Endothelial cell of umbilical vein (primary cell): ENCODE measurements around the gene C1QTNF5. TPM values are rescaled to one million over a fixed set of nuclear protein-coding genes. Genes with fewer than 3 reads are reported as not detected.
A peak's percentile ranks its signal among the peaks of the same experiment; 100 is the strongest.

ENCODE experiments used
- BruUV-seq: library from RNA; stranded (reverse); fragments of 400-500 nt; replicated peaks from 2 replicates; lab custom pipeline; 2021; lab: Mats Ljungman, UMichigan
- CTCF ChIA-PET: fragments of 300-600, 350-600 bp; sonication (Branson Sonifier 250); formaldehyde crosslinking; loops from one replicate; lab custom pipeline; 2021; ENCODE audit warnings: antibody characterized with exemption, inconsistent platforms; lab: Charles Lee
- POLR2A ChIA-PET: fragments of 300-600, 350-600 bp; sonication (Branson Sonifier 250); formaldehyde crosslinking; loops from one replicate; lab custom pipeline; 2021; ENCODE audit warnings: antibody characterized with exemption, inconsistent platforms; lab: Charles Lee
- DNase-seq: peaks from one replicate; pipeline ENCODE4 v3.0.0-alpha.2; 2011; ENCODE audit warnings: low read depth, low spot score
- FAIRE-seq: peaks from 2 replicates; lab custom pipeline; 2011; peaks lifted over from hg19 to GRCh38; lab: Jason Lieb, UNC
- H2AFZ ChIP-seq: 2 replicates; pipeline ENCODE4 v1.6.0; 2012; ENCODE audit warnings: low read depth, low read length, control low read depth, inconsistent platforms
- H3K27ac ChIP-seq: 2 replicates; pipeline ENCODE4 v1.5.1; 2011; ENCODE audit warnings: low read depth, mild to moderate bottlenecking, control low read depth, low read length, moderate library complexity; ENCODE audit not compliant: insufficient read depth
- H3K27me3 ChIP-seq, 2 experiments: 2 replicates each; pipeline versions ENCODE4 v1.6.0 to v1.6.1; 2011; ENCODE audit warnings: low read length in 2 of 2, mixed read lengths in 1 of 2; ENCODE audit not compliant: control insufficient read depth in 2 of 2, insufficient read depth in 2 of 2
- H3K36me3 ChIP-seq, 2 experiments: 2 replicates in 1 of 2; 3 replicates in 1 of 2; pipeline ENCODE4 v1.5.1; 2011; ENCODE audit warnings: low read length in 2 of 2, mild to moderate bottlenecking in 1 of 2, moderate library complexity in 1 of 2; ENCODE audit not compliant: control insufficient read depth in 2 of 2, insufficient read depth in 2 of 2; ENCODE audit errors: extremely low read depth in 1 of 2
- H3K4me1 ChIP-seq: 3 replicates; pipeline ENCODE4 v1.5.1; 2011; ENCODE audit warnings: mild to moderate bottlenecking, low read length; ENCODE audit not compliant: control insufficient read depth, insufficient read depth; ENCODE audit errors: extremely low read depth
- H3K4me2 ChIP-seq: 2 replicates; pipeline ENCODE4 v1.6.1; 2011; ENCODE audit warnings: low read length, control low read depth, mixed read lengths; ENCODE audit not compliant: insufficient read depth
- H3K4me3 ChIP-seq, 3 experiments: fragments of 200-600 bp in 1 of 3; sonication (generic), shearing (Covaris generic) in 1 of 3; replicated peaks in 1 of 3; 2 replicates each; pipeline ENCODE4 v1.5.1; 2011 to 2016; ENCODE audit warnings: control low read depth in 3 of 3, low read length in 3 of 3, mild to moderate bottlenecking in 2 of 3, inconsistent platforms in 1 of 3, low read depth in 1 of 3, moderate library complexity in 1 of 3; ENCODE audit not compliant: insufficient read depth in 1 of 3
- H3K79me2 ChIP-seq: 2 replicates; pipeline ENCODE4 v1.6.0; 2012; ENCODE audit warnings: low read length, inconsistent platforms; ENCODE audit not compliant: control insufficient read depth, insufficient read depth
- H3K9ac ChIP-seq: replicated peaks from 2 replicates; pipeline ENCODE3; 2011; ENCODE audit warnings: low read length, control low read depth; ENCODE audit not compliant: insufficient read depth; ENCODE audit errors: extremely low read depth
- H3K9me1 ChIP-seq: replicated peaks from 3 replicates; pipeline ENCODE4 v1.6.0; 2011; ENCODE audit warnings: mild to moderate bottlenecking, low read length; ENCODE audit not compliant: control insufficient read depth, insufficient read depth; ENCODE audit errors: extremely low read depth
- H3K9me3 ChIP-seq: replicated peaks from 2 replicates; pipeline ENCODE4 v1.5.1; 2012; ENCODE audit warnings: low read length, inconsistent platforms; ENCODE audit not compliant: control insufficient read depth, insufficient read depth
- H4K20me1 ChIP-seq: replicated peaks from 2 replicates; pipeline ENCODE3; 2011; ENCODE audit warnings: mild to moderate bottlenecking, low read length; ENCODE audit not compliant: control insufficient read depth, insufficient read depth; ENCODE audit errors: extremely low read depth
- EZH2 ChIP-seq: IDR thresholded peaks from 2 replicates; pipeline ENCODE4 v1.6.1; 2012; ENCODE audit warnings: borderline replicate concordance, low read depth, mild to moderate bottlenecking, moderate library complexity, low read length, inconsistent platforms; ENCODE audit not compliant: severe bottlenecking
- FOS ChIP-seq: IDR thresholded peaks from 2 replicates; pipeline ENCODE4 v1.6.1; 2011; ENCODE audit warnings: mild to moderate bottlenecking, low read length, moderate library complexity, borderline replicate concordance; ENCODE audit not compliant: insufficient read depth
- GATA2 ChIP-seq: IDR thresholded peaks from 2 replicates; pipeline ENCODE4 v1.7.0; 2011; ENCODE audit warnings: low read depth, mild to moderate bottlenecking, moderate library complexity, mixed read lengths, low read length; ENCODE audit not compliant: insufficient read length, insufficient read depth
- JUN ChIP-seq: IDR thresholded peaks from 2 replicates; pipeline ENCODE4 v1.6.1; 2011; ENCODE audit warnings: borderline replicate concordance, low read depth; ENCODE audit not compliant: insufficient read length, insufficient read depth
- MAX ChIP-seq: IDR thresholded peaks from 2 replicates; pipeline ENCODE4 v1.6.1; 2011; ENCODE audit not compliant: insufficient read depth, insufficient read length
- MYC ChIP-seq: IDR thresholded peaks from one replicate; pipeline ENCODE4 v1.6.1; 2011; ENCODE audit warnings: mild to moderate bottlenecking, low read depth, low read length
- POLR2A ChIP-seq: IDR thresholded peaks from 2 replicates; pipeline ENCODE4 v1.6.1; 2012; ENCODE audit warnings: low read depth, mild to moderate bottlenecking, control low read depth, low read length
- POLR2AphosphoS5 ChIP-seq: IDR thresholded peaks from 2 replicates; pipeline ENCODE4 v1.6.1; 2012; ENCODE audit warnings: low read depth, mild to moderate bottlenecking, control low read depth, low read length, moderate library complexity; ENCODE audit not compliant: insufficient read depth
- dilution Hi-C: fragments of 300-500 bp; cut with MboI; formaldehyde crosslinking; loops from one replicate; pipeline ENCODE4 v1.15.0; 2019; ENCODE audit warnings: low sequenced_read_pairs; ENCODE audit not compliant: extremely low pct_ligation_motif_present
- intact Hi-C: fragments of 100-400 bp; cut with micrococcal nuclease; formaldehyde crosslinking; loops from one replicate; pipeline ENCODE4 v1.10.0; 2022
- polyA plus RNA-seq, 4 experiments: library from polyadenylated mRNA; depleted of rRNA in 3 of 4; stranded (reverse) in 3 of 4; unstranded in 1 of 4; fragments of >200 nt; gene quantifications; 2 replicates each; pipeline versions ENCODE4 v1.2.1 to v1.2.3, GENCODE V29; 2011 to 2012; ENCODE audit warnings: missing spikeins in 1 of 4
- total RNA-seq: library from RNA; stranded (reverse); gene quantifications from 2 replicates; pipeline ENCODE4 v1.2.3, GENCODE V29; 2021
- TF ChIP-seq, protein P1 (sequence below), 2 donors: IDR thresholded peaks; 1 replicate in 1 of 2; 2 replicates in 1 of 2; pipeline ENCODE4 v1.5.1; 2011; ENCODE audit warnings: low read length in 2 of 2, mild to moderate bottlenecking in 2 of 2, moderate library complexity in 2 of 2, control low read depth in 1 of 2, inconsistent platforms in 1 of 2, low read depth in 1 of 2; ENCODE audit not compliant: insufficient read depth in 1 of 2; ENCODE audit errors: extremely low read depth in 1 of 2

Gene C1QTNF5
- total and polyA plus RNA-seq, 2 donors (not counting 3 experiments of a cell fraction or from before 2014, with no cell fraction given): 126 to 201 TPM

GRCh38 chr11:119335655-119336543 is 4.8 kb downstream of the C1QTNF5 start:
- BruUV-seq: no TSS peak
- H3K4me3 ChIP-seq: no peak overlapping the region
- no peaks in the 10 kb centered on the region for H3K9me1 ChIP-seq
- ChIA-PET POLR2A (no interaction called here), CTCF (interaction anchor here (2.3 kb wide), 1 partner anchor 13 kb away, joined by 17 read pairs; no protein-coding TSS in a partner anchor)
- peak overlapping the region; percentile 58 for H3K4me2 ChIP-seq
- dilution Hi-C loops (no loop called here), intact Hi-C loops (no loop called here)
- no peaks in the 10 kb centered on the region for H3K9me3 ChIP-seq
- no peak for FAIRE-seq
- DNase-seq: no peak
- H2AFZ ChIP-seq: no peak overlapping the region
- no peaks in the 10 kb centered on the region for H3K27me3 ChIP-seq
- H4K20me1 ChIP-seq: no peaks in the 10 kb centered on the region
- H3K36me3 ChIP-seq: peaks cover 0 to 2% of the 10 kb centered on the region in 2 experiments
- H3K4me1 ChIP-seq: peaks cover 37% of the 10 kb centered on the region
- H3K27ac ChIP-seq: no peak overlapping the region
- TF ChIP-seq JUN (no peak), MYC (no peak), POLR2A (no peak), EZH2 (no peak), GATA2 (no peak), MAX (no peak), POLR2AphosphoS5 (no peak), FOS (no peak)
- TF ChIP-seq, protein P1, sequence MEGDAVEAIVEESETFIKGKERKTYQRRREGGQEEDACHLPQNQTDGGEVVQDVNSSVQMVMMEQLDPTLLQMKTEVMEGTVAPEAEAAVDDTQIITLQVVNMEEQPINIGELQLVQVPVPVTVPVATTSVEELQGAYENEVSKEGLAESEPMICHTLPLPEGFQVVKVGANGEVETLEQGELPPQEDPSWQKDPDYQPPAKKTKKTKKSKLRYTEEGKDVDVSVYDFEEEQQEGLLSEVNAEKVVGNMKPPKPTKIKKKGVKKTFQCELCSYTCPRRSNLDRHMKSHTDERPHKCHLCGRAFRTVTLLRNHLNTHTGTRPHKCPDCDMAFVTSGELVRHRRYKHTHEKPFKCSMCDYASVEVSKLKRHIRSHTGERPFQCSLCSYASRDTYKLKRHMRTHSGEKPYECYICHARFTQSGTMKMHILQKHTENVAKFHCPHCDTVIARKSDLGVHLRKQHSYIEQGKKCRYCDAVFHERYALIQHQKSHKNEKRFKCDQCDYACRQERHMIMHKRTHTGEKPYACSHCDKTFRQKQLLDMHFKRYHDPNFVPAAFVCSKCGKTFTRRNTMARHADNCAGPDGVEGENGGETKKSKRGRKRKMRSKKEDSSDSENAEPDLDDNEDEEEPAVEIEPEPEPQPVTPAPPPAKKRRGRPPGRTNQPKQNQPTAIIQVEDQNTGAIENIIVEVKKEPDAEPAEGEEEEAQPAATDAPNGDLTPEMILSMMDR (IDR thresholded peaks at IDR 0.05; ENCODE audit: extremely low read depth in 1 of 2, insufficient read depth in 1 of 2, low read depth in 1 of 2, low read length in 2 of 2): no peak
- no peak overlapping the region for H3K9ac ChIP-seq
- peaks cover 23% of the 10 kb centered on the region for H3K79me2 ChIP-seq
